ENCODE data around the gene FIGNL1.

GRCh38 chr7:50446542-50446960 is 3.6 kb downstream of the FIGNL1 start:
- no peak for TF ChIP-seq CTCF (IDR thresholded peaks at IDR 0.05)
- TF ChIP-seq ZFX (IDR thresholded peaks at IDR 0.05; ENCODE audit: borderline replicate concordance) = no peak

Measured in 22Rv1 (cell line).